ENCODE measurements around the gene LAMTOR2. TPM values are rescaled to one million over a fixed set of nuclear protein-coding genes. Genes with fewer than 3 reads are reported as not detected.

Gene LAMTOR2
- total and polyA plus RNA-seq, 2 of the 4 experiments (the other 2 are of a cell fraction) = 50.0 to 89.0 TPM

DNA sequence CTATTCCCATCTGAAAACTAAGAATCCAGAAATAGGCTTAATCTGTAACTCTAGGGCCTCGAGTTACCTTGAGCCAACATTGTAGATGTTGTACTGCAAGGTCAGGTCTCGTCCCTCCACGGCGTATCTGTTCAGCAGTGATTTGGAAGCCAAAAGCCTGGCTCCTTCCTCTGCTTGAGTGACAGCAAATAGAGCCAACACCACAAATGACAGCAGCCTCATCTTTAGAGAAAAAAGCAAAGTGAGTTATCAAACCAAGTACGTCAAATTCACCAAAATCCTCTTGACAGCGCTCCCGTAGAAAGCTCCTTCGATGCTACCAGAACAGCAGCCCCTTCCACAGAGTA, 34.7 kb upstream of the LAMTOR2 start:
- Histone ChIP-seq H2BK5ac (ENCODE audit: low read depth, low read length, poor library complexity, severe bottlenecking) (no peak overlapping the region), H3K4ac (ENCODE audit: low read depth, low read length) (peak overlapping the region; percentile 94; the same call in 1 of the 2 replicates), H3K4me2 (ENCODE audit: low read depth, low read length) (peak overlapping the region; percentile 78), H3K79me1 (ENCODE audit: low read depth in 1 of 2, low read length in 2 of 2) (peaks cover 10 to 31% of the 10 kb centered on the region in 2 experiments), H3K23ac (ENCODE audit: low read depth, low read length) (peak overlapping the region; percentile 70; the same call in 1 of the 2 replicates), H3K27me3 (ENCODE audit: control insufficient read depth, insufficient read depth, low read length) (no peaks in the 10 kb centered on the region), H3K27ac (ENCODE audit: insufficient read depth, low read length) (peak overlapping the region; percentile 84), H2AK5ac (ENCODE audit: low read depth, low read length) (no peak overlapping the region; the same call in 1 of the 2 replicates), H3K4me1 (ENCODE audit: control insufficient read depth, insufficient read depth, low read length) (0 out of 2 replicates have a peak, but pooled peaks cover 1% of the 10 kb centered on the region), H2BK15ac (ENCODE audit: low read depth, low read length) (no peak overlapping the region), H3K36me3 (ENCODE audit: control insufficient read depth, insufficient read depth, low read length) (peaks cover 19% of the 10 kb centered on the region), H3K9me1 (ENCODE audit: insufficient read depth, low read length) (no peaks in the 10 kb centered on the region), H3K14ac (replicated peaks; ENCODE audit: low read depth, low read length) (peak overlapping the region; percentile 88), H4K91ac (ENCODE audit: insufficient read depth, low read depth, low read length) (peak overlapping the region; percentile 86; the same call in 1 of the 2 replicates), H3K4me3 (ENCODE audit: insufficient read depth, low read depth, low read length) (peak overlapping the region; percentile 63), H2AFZ (replicated peaks; ENCODE audit: low read length, poor library complexity) (no peak overlapping the region), H2BK120ac (ENCODE audit: low read depth, low read length) (no peak overlapping the region), H4K20me1 (ENCODE audit: insufficient read depth, low read length) (no peaks in the 10 kb centered on the region), H3K9ac (ENCODE audit: low read depth, low read length) (peak overlapping the region; percentile 70), H4K5ac (ENCODE audit: low read depth, low read length) (no peak overlapping the region), H4K8ac (ENCODE audit: low read depth in 2 of 2, low read length in 2 of 2) (peak overlapping the region in 1 of 2 experiments; percentile 7; a peak in 2 of 4 replicates), H3K18ac (ENCODE audit: low read depth, low read length) (no peak overlapping the region), H3K56ac (ENCODE audit: extremely low read depth, insufficient read depth, low read length) (no peak overlapping the region), H2BK20ac (ENCODE audit: low read depth, low read length) (no peak overlapping the region), H2AK9ac (replicated peaks; ENCODE audit: low read depth, low read length, poor library complexity) (peak overlapping the region; percentile 83), H3K9me3 (ENCODE audit: control insufficient read depth, insufficient read depth, low read length) (no peaks in the 10 kb centered on the region)
- ATAC-seq (ENCODE audit: low read depth) (no peak), DNase-seq (no peak)
- ChIA-PET CTCF (interaction anchor here (0.6 to 0.8 kb wide), 2 partner anchors 51 to 530 kb away, joined by 3 read pairs; no protein-coding TSS in a partner anchor), POLR2A (ENCODE audit: unreplicated experiment) (no interaction called here)
- TF ChIP-seq MAFK (IDR thresholded peaks at IDR 0.05; ENCODE audit: low read depth, low read length) = no peak
- TF ChIP-seq MAZ (IDR thresholded peaks at IDR 0.05; ENCODE audit: borderline replicate concordance, low read depth, low read length) = no peak
- TF ChIP-seq FOS (IDR thresholded peaks at IDR 0.05; ENCODE audit: low read depth, low read length) = no peak
- TF ChIP-seq SMC3 (IDR thresholded peaks at IDR 0.05; ENCODE audit: low read depth, low read length) = no peak
- TF ChIP-seq RAD21 (IDR thresholded peaks at IDR 0.05; ENCODE audit: low read length) = no peak
- TF ChIP-seq BHLHE40 (IDR thresholded peaks at IDR 0.05; ENCODE audit: low read depth, low read length) = no peak
- no peak for TF ChIP-seq CEBPB (IDR thresholded peaks at IDR 0.05; ENCODE audit: low read depth, low read length)
- TF ChIP-seq, protein P1, sequence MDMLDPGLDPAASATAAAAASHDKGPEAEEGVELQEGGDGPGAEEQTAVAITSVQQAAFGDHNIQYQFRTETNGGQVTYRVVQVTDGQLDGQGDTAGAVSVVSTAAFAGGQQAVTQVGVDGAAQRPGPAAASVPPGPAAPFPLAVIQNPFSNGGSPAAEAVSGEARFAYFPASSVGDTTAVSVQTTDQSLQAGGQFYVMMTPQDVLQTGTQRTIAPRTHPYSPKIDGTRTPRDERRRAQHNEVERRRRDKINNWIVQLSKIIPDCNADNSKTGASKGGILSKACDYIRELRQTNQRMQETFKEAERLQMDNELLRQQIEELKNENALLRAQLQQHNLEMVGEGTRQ (IDR thresholded peaks at IDR 0.05; ENCODE audit: low read depth, low read length) = no peak
- no peak for TF ChIP-seq CHD1 (IDR thresholded peaks at IDR 0.05; ENCODE audit: low read depth, low read length)
- TF ChIP-seq RCOR1 (IDR thresholded peaks at IDR 0.05; ENCODE audit: insufficient replicate concordance, low read length) = no peak
- TF ChIP-seq RFX5 (IDR thresholded peaks at IDR 0.05; ENCODE audit: low read depth, low read length) = no peak
- in situ Hi-C loops (cut with MboI; ENCODE audit: low sequenced_read_pairs) = no loop called here
- BruUV-seq (replicated peaks) = no TSS peak
- intact Hi-C loops (cut with micrococcal nuclease) = no loop called here
- dilution Hi-C loops (cut with HindIII; ENCODE audit: low sequenced_read_pairs, unreplicated experiment) = no loop called here
- WGBS, 2 experiments (ENCODE audit: extremely low coverage in 2 of 2, insufficient read length in 1 of 2) = 50% methylated on average over 4 of the region's 8 CpGs; no CpG with 5 or more reads in 1 of the 2 experiments
